NCI-H1417 (cell line): ENCODE measurements around the gene RELL2.

Experiments
- DNase-seq, 3 experiments: peaks; one replicate each; lab custom pipeline; 2025; lab: John Stamatoyannopoulos, UW

RELL2 gene

GRCh38 chr5:141618804-141619554 lies 17.8 kb upstream of the RELL2 start, which contains the start of gene DIAPH1:
Gene DIAPH1, minus strand, starts transcription at chr5:141619000. Its CDS starts 86 bp downstream, at chr5:141618914.
- DNase-seq: peak; percentile 91 to 96 (median 96)

DNA sequence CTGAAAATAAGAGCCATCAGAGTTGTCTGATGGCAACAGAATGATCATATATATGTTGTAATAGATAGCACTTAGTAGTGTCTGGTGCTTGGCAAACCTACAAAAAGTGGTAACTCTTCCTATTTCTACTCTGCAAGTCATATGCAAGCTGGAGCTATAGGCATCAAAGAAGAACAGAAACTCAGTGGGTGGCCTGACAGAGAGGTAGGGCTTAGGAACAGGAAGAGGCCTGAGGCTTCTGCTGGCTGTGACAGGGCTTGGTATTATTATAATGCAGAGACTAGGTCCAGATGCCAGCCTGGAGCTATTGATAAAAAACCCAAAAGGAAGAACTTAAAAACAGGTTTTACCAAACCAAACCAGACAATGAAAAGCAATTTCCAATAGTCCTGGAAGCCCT lies 13.6 kb upstream of the RELL2 start:
- DNase-seq: no peak

DNA sequence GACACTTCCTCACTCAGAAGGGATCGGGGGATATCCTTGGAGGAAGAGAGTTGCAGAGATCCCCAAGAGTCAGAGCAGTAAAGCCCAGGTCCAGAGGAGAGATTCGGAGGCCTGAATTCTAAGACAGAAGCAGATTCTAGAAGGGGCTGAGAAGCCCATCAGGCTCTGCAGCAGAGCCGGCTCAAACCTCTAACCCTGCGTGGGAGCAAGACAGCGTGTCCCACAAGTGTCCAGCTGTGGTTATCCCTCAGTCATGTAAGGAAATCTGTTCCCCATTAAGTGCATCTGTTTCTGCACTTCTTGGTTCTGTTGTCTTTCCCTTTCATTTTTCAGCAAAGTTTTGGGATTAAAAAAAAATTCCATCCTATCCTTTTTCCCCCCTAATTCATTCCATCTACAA lies 13.2 kb upstream of the RELL2 start:
- DNase-seq: no peak

DNA sequence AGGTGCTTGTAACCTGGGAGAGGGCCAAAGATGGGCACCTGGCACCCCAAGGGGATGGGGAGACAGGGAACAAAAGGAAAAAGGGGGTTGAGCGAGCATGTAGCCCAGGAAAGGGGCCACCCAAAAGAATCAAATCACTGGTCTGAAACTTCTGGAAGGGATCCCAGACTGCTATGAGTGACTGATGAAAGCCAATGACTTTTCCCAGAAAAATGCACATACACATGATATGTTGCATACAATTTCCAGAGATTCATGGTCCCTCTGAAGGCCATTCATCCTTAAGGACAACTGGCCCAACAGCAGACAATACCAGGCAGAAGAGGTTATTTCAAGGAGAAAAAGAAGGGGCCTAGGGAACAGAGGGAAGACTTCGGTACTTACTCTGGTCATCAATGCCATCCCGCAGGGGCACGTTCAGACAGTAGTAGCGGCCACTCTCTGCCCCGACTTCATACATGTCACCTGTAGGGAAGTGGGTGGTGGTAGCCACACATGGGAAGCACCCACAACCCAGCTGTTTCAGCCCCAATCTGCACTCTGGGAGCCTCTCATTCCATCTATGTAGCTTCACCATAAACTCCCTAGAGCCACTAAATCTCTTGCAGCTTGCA lies 8.5 kb upstream of the RELL2 start:
- DNase-seq: no peak

DNA sequence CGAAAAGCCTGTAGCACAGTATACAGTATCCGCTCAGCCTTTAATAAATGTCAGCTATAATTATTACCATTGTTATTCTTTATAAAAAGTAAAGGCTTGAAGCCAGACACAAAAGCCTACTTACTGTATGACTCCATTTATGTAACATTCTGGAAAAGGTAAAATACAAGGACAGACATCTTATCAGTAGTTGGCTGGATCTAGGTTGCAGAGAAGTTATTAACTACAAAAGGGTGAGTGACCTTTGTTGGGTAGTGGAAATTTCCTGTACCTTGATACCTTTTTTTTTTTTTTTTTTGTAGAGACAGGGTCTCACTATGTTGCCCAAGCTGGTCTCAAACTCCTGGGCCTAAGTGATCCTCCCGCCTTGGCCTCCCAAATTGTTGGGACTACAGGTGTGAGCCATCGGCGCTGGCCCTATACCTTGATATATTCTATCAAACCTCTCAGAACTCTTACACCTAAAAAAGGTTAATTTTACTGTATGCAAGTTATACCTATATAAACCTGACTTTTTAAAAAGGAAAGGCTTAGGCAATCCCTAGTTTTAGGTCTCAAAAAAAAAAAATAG lies 6.1 kb upstream of the RELL2 start:
- DNase-seq: no peak

DNA sequence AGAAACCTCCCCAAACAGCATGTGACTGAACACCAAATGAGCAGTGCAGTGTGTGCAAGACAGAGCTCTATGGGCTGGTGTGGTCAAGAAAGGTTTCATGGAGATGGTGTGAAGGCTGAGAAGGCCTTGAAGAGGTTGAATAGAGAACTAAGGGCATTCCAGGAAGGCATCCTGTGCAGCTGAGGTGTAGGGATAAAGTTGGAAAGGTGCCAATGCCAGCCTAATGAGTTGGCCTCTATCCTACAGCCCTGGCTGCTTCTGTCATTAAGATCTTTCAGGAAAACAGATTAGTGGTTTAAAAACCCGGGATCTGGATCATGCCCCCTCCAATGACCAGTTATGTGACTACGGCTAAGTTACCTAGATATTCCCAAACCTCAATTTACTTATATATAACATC lies 4.1 kb upstream of the RELL2 start:
- DNase-seq: peak in 1 of 3 experiments; percentile 4

DNA sequence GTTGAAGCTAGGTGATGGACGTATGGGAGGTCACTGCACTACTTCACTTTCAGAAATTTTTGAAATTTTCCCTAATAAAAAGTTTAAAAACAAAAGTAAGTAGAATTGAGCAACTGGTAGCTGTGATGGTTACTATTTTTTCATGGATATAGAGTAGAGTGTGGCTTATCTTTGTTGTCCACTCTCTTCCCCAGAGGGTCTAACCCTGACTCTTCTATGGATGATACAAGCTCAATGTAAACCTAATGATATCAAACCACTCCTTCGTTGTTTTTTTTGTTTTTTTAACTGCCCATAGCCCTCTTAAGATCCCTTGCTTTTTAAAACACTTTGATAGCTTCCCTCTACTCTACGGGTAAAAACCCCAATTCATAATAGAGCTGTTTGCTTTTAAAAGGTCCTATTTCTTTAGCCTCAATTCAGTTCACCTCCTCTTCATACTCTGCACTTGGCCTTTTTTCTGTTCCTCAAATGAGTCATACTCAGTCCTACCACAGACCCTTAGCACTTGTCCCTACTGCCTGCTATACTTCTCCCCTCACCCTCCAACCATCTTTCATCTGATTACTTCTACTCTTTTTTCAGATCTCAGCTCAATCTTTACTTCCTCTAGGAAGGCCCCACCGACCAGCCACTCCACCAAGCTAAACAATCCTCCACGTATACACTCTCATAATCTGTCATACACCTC lies 2.8 kb upstream of the RELL2 start:
- no peak for DNase-seq

GRCh38 chr5:141634720-141635119 lies 2.1 kb upstream of the RELL2 start:
- DNase-seq: no peak

DNA sequence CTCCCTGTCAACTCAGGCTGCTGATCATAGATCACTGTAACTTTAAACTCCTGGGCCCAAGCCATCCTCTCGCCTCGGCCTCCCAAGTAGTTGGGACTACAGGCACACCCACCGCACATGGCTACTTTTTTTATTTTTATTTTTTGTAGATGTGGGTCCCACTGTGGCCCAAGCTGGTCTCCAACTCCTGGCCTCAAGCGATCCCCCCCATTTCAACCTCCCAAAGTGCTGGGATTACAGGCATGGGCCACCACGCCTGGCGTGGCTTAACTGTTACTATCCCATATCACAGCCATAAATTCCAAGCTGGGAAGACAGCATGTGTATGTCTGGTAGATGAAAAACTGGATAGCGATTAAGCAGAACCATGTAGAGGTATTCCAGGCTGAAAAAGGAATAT lies 1.2 kb upstream of the RELL2 start:
- DNase-seq: no peak

DNA sequence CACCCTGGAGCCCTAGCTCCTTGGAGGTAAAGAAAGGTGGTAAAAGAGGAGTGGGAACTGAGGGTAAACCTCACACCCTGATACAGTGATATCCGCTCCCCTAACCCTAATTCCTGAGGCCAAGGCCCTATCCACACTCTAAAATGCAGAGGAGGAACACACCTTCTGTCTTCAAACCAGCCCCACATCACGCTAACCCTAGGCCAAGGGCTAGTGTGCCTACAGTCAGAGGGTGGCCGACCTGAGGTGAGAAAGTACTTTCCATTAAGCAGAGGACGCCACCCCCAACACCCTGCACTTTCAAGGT lies 738 bp upstream of the RELL2 start:
- no peak for DNase-seq

GRCh38 chr5:141637123-141637766 lies 448 bp downstream of the RELL2 start:
- peak in 2 of 3 experiments; percentile 66 for DNase-seq

- DNase-seq: peak in 2 of 3 experiments; percentile 17 to 50
Observed at GRCh38 chr5:141637767-141638419, 1.1 kb downstream of the RELL2 start.

DNA sequence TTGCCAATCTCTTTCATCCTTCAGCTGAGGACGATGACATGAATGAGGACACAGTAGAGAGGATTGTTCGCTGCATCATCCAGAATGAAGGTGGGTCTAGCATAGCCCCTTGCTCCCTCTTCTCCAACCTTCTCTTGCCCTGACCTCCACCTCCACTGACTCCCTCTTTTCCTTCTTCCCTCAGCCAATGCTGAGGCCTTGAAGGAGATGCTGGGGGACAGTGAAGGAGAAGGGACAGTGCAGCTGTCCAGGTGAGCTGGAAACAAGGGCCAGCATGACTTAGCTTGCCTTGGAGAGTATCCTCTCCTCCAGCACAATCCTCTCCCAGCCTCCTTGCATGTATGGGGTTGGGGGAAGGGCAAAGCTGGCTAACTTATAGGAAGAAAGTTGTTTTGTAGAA lies 2.0 kb downstream of the RELL2 start:
- no peak for DNase-seq

DNA sequence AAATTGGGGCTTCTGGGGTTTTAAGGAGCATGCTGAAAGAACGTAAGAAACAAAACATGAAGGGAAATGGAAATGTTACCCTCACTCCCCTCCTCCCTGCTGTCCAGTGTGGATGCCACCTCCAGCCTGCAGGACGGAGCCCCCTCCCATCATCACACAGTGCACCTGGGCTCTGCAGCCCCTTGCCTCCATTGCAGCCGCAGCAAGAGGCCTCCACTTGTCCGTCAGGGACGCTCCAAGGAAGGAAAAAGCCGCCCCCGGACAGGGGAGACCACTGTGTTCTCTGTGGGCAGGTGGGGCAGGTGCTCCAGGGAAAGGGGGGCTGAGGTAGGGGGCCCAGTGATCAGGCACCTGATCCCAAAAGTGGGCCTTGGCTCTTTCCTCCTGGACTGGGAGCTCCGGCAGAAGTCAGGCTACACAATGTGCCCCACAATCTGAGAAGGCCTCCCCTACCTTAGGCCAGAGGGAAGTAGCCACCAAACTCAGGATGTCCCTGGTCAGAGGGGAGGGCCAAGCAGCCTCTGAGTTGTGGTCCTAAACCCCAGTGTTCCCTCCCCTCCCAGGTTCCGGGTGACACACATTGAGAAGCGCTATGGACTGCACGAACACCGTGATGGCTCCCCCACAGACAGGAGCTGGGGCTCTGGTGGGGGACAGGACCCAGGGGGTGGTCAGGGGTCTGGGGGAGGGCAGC lies 2.7 kb downstream of the RELL2 start:
- no peak for DNase-seq

GRCh38 chr5:141640051-141640415 lies 3.2 kb downstream of the RELL2 start:
- DNase-seq: no peak

DNA sequence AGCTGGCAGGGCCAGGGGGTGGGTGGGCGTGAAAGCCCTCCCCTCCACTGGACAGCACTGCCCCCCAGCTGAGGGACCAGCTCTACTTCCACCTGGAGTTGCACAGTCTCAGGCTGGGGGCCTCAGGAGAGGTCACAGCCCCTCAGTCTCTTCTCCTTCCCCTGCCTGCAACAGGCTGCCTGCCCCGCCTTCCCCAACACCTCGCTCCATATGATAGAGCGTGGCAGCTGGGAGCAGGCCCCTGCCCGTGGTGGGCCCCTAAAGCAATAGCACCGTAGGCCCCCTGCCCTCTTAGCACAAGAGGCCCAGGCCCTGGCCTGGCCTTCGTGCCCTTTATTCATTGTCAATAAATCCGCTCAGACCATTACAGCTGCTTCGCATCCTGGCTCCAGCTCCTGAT lies 3.9 kb downstream of the RELL2 start:
- no peak for DNase-seq

DNA sequence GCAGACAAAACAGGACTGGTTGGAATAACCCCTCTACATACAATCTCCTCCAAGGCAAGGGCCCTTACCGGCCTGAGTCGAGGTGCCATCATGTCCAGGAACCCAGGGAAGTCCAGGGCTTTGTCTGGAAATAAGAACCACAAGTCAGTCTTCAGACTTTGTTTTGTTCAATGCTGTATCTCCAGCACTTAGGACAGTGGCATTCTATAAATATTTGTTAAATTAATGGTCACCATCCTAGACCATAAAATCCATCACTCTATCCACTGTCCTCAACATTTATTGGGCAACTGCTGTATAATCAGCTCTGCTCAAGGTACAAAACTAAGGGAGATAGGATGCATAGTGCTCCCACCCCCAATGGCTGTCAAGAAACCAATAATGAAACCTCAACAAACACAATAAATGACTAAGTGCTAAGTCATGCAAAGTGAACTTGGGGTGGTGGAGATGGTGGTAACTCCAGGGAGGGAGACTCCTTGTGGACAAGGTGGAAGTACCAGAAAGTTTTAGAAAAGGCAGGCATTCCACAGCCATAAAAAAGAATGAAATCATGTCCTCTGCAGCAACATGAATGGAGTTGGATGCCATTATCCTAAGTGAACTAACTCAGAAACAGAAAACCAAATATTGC lies 5.0 kb downstream of the RELL2 start:
- no peak for DNase-seq

DNA sequence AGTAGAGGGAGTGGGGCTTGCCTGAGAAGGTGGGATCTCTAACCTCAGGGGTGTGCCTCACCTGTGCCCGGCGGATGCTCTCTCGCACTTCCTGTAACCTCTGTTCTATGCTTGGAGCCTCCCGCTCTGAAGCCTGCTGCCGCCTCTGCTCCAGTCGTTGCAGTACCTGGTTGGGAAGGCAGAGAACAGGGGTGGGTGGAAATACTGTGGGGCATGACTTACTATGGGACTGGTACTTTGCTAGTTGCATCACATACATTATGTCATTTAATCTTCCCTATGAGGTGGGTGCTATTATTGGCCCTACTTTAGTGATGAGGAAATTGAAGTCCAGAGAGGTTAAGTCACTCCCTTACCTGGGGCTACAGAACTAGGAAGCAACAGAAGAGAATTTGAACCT lies 9.2 kb downstream of the RELL2 start:
- DNase-seq: no peak

- no peak for DNase-seq
Observed at GRCh38 chr5:141647242-141647641, 10.4 kb downstream of the RELL2 start.

- no peak for DNase-seq
Observed at GRCh38 chr5:141647851-141648250, 11.1 kb downstream of the RELL2 start.
